Measurements from ENCODE around the gene RAB40C.

RAB40C gene

GRCh38 chr16:674214-674881, 84.5 kb downstream of the RAB40C start:
- peaks cover 7% of the 10 kb centered on the region for H3K79me2 ChIP-seq (ENCODE audit: low read length)
- peaks cover 26% of the 10 kb centered on the region for H3K36me3 ChIP-seq (replicated peaks; ENCODE audit: low read depth, low read length)
- TF ChIP-seq, protein P1, sequence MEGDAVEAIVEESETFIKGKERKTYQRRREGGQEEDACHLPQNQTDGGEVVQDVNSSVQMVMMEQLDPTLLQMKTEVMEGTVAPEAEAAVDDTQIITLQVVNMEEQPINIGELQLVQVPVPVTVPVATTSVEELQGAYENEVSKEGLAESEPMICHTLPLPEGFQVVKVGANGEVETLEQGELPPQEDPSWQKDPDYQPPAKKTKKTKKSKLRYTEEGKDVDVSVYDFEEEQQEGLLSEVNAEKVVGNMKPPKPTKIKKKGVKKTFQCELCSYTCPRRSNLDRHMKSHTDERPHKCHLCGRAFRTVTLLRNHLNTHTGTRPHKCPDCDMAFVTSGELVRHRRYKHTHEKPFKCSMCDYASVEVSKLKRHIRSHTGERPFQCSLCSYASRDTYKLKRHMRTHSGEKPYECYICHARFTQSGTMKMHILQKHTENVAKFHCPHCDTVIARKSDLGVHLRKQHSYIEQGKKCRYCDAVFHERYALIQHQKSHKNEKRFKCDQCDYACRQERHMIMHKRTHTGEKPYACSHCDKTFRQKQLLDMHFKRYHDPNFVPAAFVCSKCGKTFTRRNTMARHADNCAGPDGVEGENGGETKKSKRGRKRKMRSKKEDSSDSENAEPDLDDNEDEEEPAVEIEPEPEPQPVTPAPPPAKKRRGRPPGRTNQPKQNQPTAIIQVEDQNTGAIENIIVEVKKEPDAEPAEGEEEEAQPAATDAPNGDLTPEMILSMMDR (IDR thresholded peaks at IDR 0.05; ENCODE audit: low read depth, low read length) = no peak
- TF ChIP-seq EZH2phosphoT487 (IDR thresholded peaks at IDR 0.05; ENCODE audit: low read depth) = no peak
- no peak overlapping the region for H3K4me2 ChIP-seq (ENCODE audit: low read length)
- H4K20me1 ChIP-seq (ENCODE audit: insufficient read depth, low read length) = no peaks in the 10 kb centered on the region
- peaks cover 2% of the 10 kb centered on the region for H3K4me1 ChIP-seq (ENCODE audit: low read length)
- H3K27me3 ChIP-seq (ENCODE audit: low read depth, low read length) = no peaks in the 10 kb centered on the region
- no peaks in the 10 kb centered on the region for H3K9me3 ChIP-seq (ENCODE audit: insufficient read depth, low read length)
- H3K27ac ChIP-seq (ENCODE audit: low read length) = no peak overlapping the region
- H3K4me3 ChIP-seq (ENCODE audit: low read length) = no peak overlapping the region
- no peak overlapping the region for H3K9ac ChIP-seq (ENCODE audit: low read length)
- H2AFZ ChIP-seq (ENCODE audit: low read depth, low read length) = no peak overlapping the region

DNA sequence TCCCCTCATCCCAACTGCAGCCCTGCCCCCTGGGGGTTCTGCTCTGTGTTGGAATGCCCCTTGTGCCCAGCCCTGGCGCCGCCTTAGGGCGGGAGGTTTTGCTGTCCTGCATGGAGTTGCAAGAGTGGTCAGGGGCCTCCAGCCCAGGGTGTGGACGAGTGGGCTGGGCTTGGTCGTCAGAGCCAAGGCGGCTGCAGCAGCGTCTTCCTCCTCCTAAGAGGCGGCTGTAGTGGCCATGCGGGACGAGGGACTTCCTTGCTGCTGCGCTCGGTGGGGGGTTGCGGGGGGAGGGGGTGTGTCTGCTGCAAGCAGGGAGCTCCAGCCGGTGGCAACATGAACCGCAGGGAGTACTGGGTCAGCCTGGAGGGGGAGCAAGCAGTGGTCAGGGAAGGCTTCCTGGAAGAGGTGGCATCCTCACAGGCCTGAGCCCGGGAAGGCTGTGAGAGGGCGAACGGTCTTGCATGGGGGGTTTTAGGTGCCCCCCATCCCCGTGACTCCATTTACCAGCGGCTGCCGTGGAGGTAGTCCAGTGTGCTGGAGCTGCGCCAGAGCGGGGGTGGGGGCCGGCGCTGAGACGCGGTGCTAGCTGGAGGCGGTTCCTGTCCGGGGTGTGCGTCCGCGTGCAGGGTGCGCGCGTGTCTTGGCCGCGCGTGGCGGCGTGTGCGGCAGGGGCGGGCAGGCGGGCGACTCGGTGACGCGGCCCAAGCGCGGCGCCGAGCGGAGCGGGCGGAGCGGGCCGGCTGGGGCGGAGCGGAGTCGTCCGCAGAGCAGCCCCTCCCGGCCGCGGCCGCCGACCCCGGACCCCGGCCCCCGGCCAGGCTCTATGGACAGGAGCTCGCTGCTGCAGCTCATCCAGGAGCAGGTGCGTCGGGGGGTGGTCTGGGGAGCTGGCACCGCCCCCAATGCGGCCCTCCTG, 85.4 kb downstream of the RAB40C start, which contains the start of gene RHBDL1:
Gene RHBDL1, plus strand, starts transcription at position 704 of the 916 bp plus-strand sequence. Its CDS starts 120 bp downstream, at position 824.
- Histone ChIP-seq H4K20me1 (ENCODE audit: insufficient read depth, low read length) (no peaks in the 10 kb centered on the region), H3K9me3 (ENCODE audit: insufficient read depth, low read length) (no peaks in the 10 kb centered on the region), H3K36me3 (replicated peaks; ENCODE audit: low read depth, low read length) (peaks cover 17% of the 10 kb centered on the region), H3K4me3 (ENCODE audit: low read length) (no peak within 1 kb of the TSS; the same call in 1 of the 2 replicates), H3K4me1 (ENCODE audit: low read length) (no peaks in the 10 kb centered on the region), H3K27me3 (ENCODE audit: low read depth, low read length) (no peaks in the 10 kb centered on the region), H2AFZ (ENCODE audit: low read depth, low read length) (no peak within 1 kb of the TSS), H3K4me2 (ENCODE audit: low read length) (peak within 1 kb of the TSS; percentile 28), H3K79me2 (ENCODE audit: low read length) (no peaks in the 10 kb centered on the region), H3K27ac (ENCODE audit: low read length) (no peak within 1 kb of the TSS), H3K9ac (ENCODE audit: low read length) (no peak within 1 kb of the TSS)
- TF ChIP-seq, protein P1 (IDR thresholded peaks at IDR 0.05; ENCODE audit: low read depth, low read length) = no peak
- TF ChIP-seq EZH2phosphoT487 (IDR thresholded peaks at IDR 0.05; ENCODE audit: low read depth) = no peak

DNA sequence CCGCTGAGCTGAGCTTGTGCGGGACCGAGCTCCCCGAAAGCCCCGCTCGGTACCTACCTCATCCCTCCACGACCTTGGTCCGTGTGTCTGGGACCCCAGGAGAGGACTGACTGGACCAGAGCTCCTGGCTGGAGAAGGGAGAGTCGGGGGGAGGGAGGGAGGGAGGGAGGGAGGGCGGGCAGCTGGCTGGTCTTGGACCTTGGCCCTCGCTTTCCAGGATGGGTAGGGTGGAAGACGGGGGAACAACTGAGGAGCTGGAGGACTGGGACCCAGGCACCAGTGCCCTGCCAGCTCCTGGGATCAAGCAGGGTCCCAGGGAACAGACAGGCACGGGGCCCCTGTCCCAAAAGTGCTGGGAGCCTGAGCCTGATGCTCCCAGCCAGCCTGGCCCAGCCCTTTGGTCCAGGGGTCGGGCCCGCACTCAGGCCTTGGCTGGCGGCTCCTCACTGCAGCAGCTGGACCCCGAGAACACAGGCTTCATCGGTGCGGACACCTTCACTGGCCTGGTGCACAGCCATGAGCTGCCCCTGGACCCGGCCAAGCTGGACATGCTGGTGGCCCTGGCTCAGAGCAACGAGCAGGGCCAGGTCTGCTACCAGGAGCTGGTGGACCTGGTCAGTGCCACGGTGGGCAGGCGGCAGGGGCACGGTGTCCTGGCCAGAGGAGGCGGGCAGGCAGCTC, 86.2 kb downstream of the RAB40C start:
- Histone ChIP-seq H3K27me3 (ENCODE audit: low read depth, low read length) (no peaks in the 10 kb centered on the region), H3K4me2 (ENCODE audit: low read length) (no peak overlapping the region), H3K9ac (ENCODE audit: low read length) (no peak overlapping the region), H3K4me3 (ENCODE audit: low read length) (no peak overlapping the region; the same call in 1 of the 2 replicates), H3K79me2 (ENCODE audit: low read length) (peaks cover 7% of the 10 kb centered on the region), H3K4me1 (ENCODE audit: low read length) (peaks cover 2% of the 10 kb centered on the region), H3K27ac (ENCODE audit: low read length) (no peak overlapping the region), H2AFZ (ENCODE audit: low read depth, low read length) (no peak overlapping the region), H4K20me1 (ENCODE audit: insufficient read depth, low read length) (no peaks in the 10 kb centered on the region), H3K36me3 (replicated peaks; ENCODE audit: low read depth, low read length) (peaks cover 11% of the 10 kb centered on the region), H3K9me3 (ENCODE audit: insufficient read depth, low read length) (no peaks in the 10 kb centered on the region)
- no peak for TF ChIP-seq EZH2phosphoT487 (IDR thresholded peaks at IDR 0.05; ENCODE audit: low read depth)
- TF ChIP-seq, protein P1 (IDR thresholded peaks at IDR 0.05; ENCODE audit: low read depth, low read length) = no peak
